ENCODE measurements around the gene INPP4B.

DNA sequence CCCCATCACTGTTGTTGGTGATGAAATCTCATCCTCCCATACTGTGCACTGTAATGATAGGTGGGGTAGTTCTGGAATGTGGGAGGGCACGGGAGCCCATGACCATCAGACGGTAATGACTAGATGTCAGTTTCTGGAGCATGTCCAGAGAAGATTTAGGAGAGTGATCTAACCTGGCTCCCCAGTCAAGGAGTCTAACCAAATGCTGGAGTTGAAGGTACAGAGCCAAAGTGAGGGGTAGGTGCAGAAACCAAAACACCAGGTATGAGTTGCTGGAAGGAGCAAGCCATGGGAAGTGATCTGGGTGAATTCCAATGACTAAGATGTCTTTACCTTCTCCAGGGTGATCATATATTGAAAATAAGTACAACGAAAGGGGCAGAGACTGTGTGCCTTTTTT lies 296.9 kb downstream of the INPP4B start:
- no peak for TF ChIP-seq POLR2A (IDR thresholded peaks at IDR 0.05)
- TF ChIP-seq, protein P1, sequence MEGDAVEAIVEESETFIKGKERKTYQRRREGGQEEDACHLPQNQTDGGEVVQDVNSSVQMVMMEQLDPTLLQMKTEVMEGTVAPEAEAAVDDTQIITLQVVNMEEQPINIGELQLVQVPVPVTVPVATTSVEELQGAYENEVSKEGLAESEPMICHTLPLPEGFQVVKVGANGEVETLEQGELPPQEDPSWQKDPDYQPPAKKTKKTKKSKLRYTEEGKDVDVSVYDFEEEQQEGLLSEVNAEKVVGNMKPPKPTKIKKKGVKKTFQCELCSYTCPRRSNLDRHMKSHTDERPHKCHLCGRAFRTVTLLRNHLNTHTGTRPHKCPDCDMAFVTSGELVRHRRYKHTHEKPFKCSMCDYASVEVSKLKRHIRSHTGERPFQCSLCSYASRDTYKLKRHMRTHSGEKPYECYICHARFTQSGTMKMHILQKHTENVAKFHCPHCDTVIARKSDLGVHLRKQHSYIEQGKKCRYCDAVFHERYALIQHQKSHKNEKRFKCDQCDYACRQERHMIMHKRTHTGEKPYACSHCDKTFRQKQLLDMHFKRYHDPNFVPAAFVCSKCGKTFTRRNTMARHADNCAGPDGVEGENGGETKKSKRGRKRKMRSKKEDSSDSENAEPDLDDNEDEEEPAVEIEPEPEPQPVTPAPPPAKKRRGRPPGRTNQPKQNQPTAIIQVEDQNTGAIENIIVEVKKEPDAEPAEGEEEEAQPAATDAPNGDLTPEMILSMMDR (IDR thresholded peaks at IDR 0.05) = no peak

Measured in body of pancreas (tissue), 4 donors.